OCI-LY7 (cell line): Measurements from ENCODE around the gene ACIN1. TPM values are rescaled to one million over a fixed set of nuclear protein-coding genes. Genes with fewer than 3 reads are reported as not detected.

ENCODE experiments used
- BruUV-seq: library from RNA; stranded (reverse); fragments of 400-500 nt; replicated peaks from 2 replicates; lab custom pipeline; 2021; lab: Mats Ljungman, UMichigan
- CTCF ChIA-PET: fragments of 300-600 bp; sonication (Branson Sonifier 250); formaldehyde crosslinking; loops from one replicate; lab custom pipeline; 2022; ENCODE audit warnings: antibody characterized with exemption; ENCODE audit not compliant: unreplicated experiment; lab: Charles Lee
- POLR2A ChIA-PET: fragments of 300-600 bp; sonication (Branson Sonifier 250); formaldehyde crosslinking; loops from one replicate; lab custom pipeline; 2022; ENCODE audit warnings: antibody characterized with exemption; lab: Charles Lee
- DNase-seq: peaks from one replicate; pipeline ENCODE4 v3.0.0-alpha.2; 2015; ENCODE audit warnings: low spot score
- H2AFZ ChIP-seq: fragments of 200-600 bp; sonication (generic), shearing (Covaris generic); 2 replicates; pipeline ENCODE4 v1.6.1; 2014; ENCODE audit warnings: mild to moderate bottlenecking, antibody characterized with exemption, low read length, moderate library complexity
- H3K27ac ChIP-seq: fragments of 200-600 bp; sonication (generic); 2 replicates; pipeline ENCODE4 v1.5.1; 2014; ENCODE audit warnings: mixed run types, low read depth, mild to moderate bottlenecking, moderate library complexity, low read length, inconsistent platforms; ENCODE audit not compliant: poor library complexity, severe bottlenecking
- H3K36me3 ChIP-seq: fragments of 200-600 bp; sonication (generic); 2 replicates; pipeline ENCODE4 v1.6.1; 2014; ENCODE audit warnings: mild to moderate bottlenecking, antibody characterized with exemption, low read length, moderate library complexity, mixed read lengths; ENCODE audit not compliant: insufficient read depth
- H3K4me1 ChIP-seq: fragments of 200-600 bp; sonication (generic); 2 replicates; pipeline ENCODE4 v1.5.1; 2014; ENCODE audit warnings: mild to moderate bottlenecking, low read length; ENCODE audit not compliant: insufficient read depth, poor library complexity, severe bottlenecking
- H3K4me2 ChIP-seq: fragments of 200-600 bp; sonication (generic); 2 replicates; pipeline ENCODE4 v1.6.1; 2014; ENCODE audit warnings: mild to moderate bottlenecking, low read length
- H3K4me3 ChIP-seq: fragments of 200-600 bp; sonication (generic); 2 replicates; pipeline ENCODE4 v1.5.1; 2014; ENCODE audit warnings: mild to moderate bottlenecking, low read depth, low read length; ENCODE audit not compliant: poor library complexity, severe bottlenecking
- H3K79me2 ChIP-seq: fragments of 200-600 bp; sonication (generic); 2 replicates; pipeline ENCODE4 v1.6.1; 2016; ENCODE audit warnings: low read depth, mild to moderate bottlenecking, low read length, moderate library complexity, mixed read lengths; ENCODE audit not compliant: insufficient read depth
- H3K9me2 ChIP-seq: fragments of 200-600 bp; sonication (generic); 2 replicates; pipeline ENCODE4 v1.6.1; 2016; ENCODE audit warnings: mild to moderate bottlenecking, low read length, mixed read lengths; ENCODE audit not compliant: insufficient read depth
- H3K9me3 ChIP-seq: fragments of 200-600 bp; sonication (generic); 2 replicates; pipeline ENCODE4 v1.6.1; 2014; ENCODE audit warnings: mild to moderate bottlenecking, mixed run types, low read length, mixed read lengths
- H4K20me1 ChIP-seq: fragments of 200-600 bp; sonication (generic); 2 replicates; pipeline ENCODE4 v1.6.1; 2014; ENCODE audit warnings: mild to moderate bottlenecking, antibody characterized with exemption, low read length, moderate library complexity, mixed read lengths; ENCODE audit not compliant: insufficient read depth
- EZH2phosphoT487 ChIP-seq: fragments of 200-600 bp; sonication (generic); IDR thresholded peaks from 2 replicates; pipeline ENCODE4 v1.6.1; 2018; ENCODE audit warnings: low read depth, borderline replicate concordance, mild to moderate bottlenecking, mixed run types, antibody characterized with exemption, low read length, moderate library complexity, mixed read lengths
- intact Hi-C: fragments of 100-400 bp; cut with micrococcal nuclease; formaldehyde crosslinking; loops from one replicate; pipeline ENCODE4 v1.10.0; 2022; ENCODE audit not compliant: unreplicated experiment
- total RNA-seq, 2 experiments: library from RNA; depleted of rRNA in 1 of 2; stranded (reverse); fragments of >200 nt in 1 of 2; shearing (Covaris generic) in 1 of 2; gene quantifications; 2 replicates each; pipeline ENCODE4 v1.2.3, GENCODE V29; 2014 to 2022
- TF ChIP-seq, protein P1 (sequence below): fragments of 200-600 bp; sonication (generic); conservative IDR thresholded peaks from 2 replicates; pipeline ENCODE4 v1.5.1; 2014; ENCODE audit warnings: mild to moderate bottlenecking, antibody characterized with exemption, low read length, moderate library complexity, mixed read lengths

The ACIN1 gene
- total RNA-seq, 2 experiments from 2014 or later, result 107 to 206 TPM

DNA sequence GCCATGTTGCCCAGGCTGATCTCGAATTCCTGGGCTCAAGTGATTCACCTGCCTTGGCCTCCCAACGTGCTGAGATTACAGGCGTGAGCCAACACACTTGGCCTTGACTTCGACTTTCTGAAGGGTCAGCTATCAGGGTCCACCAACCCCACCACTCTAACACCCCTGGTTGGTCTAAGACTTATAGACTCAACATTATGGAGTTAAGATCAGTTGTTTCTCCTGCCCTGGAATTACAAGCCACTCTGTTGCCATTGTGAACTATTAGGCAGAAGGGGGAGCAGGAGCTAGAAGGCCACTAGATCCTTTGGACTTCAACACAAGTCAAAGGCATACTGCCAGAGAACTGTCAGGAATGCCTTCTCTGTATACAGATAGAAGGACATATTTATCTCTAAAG, 54.8 kb downstream of the ACIN1 start:
- no peaks in the 10 kb centered on the region for H3K79me2 ChIP-seq
- H3K27ac ChIP-seq, result no peak overlapping the region
- CTCF ChIA-PET, result no interaction called here
- no peak overlapping the region for H3K4me3 ChIP-seq
- H3K9me2 ChIP-seq, result no peaks in the 10 kb centered on the region
- no peaks in the 10 kb centered on the region for H3K36me3 ChIP-seq
- H3K4me1 ChIP-seq, result peaks cover 8% of the 10 kb centered on the region
- DNase-seq, result no peak
- intact Hi-C loops, result no loop called here
- POLR2A ChIA-PET, result interaction anchor here (0.6 kb wide), 1 partner anchor 87 kb away, joined by 4 read pairs; no protein-coding TSS in a partner anchor
- no peak overlapping the region for H3K4me2 ChIP-seq
- H4K20me1 ChIP-seq, result no peaks in the 10 kb centered on the region
- BruUV-seq, result no TSS peak
- H2AFZ ChIP-seq, result no peak overlapping the region
- no peaks in the 10 kb centered on the region for H3K9me3 ChIP-seq
- no peak for TF ChIP-seq EZH2phosphoT487
- TF ChIP-seq, protein P1, sequence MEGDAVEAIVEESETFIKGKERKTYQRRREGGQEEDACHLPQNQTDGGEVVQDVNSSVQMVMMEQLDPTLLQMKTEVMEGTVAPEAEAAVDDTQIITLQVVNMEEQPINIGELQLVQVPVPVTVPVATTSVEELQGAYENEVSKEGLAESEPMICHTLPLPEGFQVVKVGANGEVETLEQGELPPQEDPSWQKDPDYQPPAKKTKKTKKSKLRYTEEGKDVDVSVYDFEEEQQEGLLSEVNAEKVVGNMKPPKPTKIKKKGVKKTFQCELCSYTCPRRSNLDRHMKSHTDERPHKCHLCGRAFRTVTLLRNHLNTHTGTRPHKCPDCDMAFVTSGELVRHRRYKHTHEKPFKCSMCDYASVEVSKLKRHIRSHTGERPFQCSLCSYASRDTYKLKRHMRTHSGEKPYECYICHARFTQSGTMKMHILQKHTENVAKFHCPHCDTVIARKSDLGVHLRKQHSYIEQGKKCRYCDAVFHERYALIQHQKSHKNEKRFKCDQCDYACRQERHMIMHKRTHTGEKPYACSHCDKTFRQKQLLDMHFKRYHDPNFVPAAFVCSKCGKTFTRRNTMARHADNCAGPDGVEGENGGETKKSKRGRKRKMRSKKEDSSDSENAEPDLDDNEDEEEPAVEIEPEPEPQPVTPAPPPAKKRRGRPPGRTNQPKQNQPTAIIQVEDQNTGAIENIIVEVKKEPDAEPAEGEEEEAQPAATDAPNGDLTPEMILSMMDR, result no peak

DNA sequence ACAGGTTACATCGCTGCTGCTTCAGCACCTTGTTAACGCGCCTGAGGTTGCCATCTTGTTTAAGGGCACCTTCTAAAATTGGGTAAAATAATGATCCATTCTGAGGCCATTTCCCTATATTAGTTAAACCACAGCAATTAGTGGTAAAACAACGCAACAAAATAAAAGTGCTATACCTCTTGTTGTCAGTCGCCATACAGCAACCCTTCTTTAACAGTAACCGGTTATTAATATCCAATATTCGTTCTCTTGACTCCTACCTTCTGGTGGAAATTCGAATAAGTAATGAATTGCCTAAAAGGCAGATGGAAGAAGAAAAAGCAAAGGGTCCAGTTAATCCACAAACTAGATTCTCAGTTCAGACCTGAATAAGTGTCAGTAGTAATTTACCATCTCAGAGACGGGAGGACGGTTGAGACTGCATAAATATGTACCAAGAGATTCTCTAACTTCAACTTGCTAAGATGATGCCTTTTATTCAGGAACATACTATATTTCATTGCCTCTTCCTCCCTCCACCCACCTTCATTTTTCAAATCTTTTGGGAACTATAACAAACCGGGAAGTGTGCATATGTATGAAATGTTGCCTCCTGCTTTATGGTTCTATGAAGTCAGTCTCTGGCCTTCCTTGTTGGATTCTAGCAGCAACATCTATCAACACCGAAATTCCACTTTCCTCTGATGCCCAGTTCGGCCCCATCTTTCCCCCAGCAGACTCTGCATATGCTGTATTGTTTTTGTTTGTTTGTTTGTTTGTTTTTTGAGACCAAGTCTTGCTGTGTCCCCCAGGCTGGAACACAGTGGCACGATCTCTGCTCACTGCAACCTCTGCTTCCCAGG, 59.4 kb downstream of the ACIN1 start:
- H3K79me2 ChIP-seq, result peaks cover 27% of the 10 kb centered on the region; the same call in 1 of the 2 replicates
- intact Hi-C loops, result loop anchor here (1.0 kb wide), 1 partner anchor 28 kb away; no protein-coding TSS in a partner anchor
- BruUV-seq, result no TSS peak
- CTCF ChIA-PET, result no interaction called here
- H4K20me1 ChIP-seq, result no peaks in the 10 kb centered on the region
- H3K4me1 ChIP-seq, result peaks cover 18% of the 10 kb centered on the region
- peak overlapping the region; percentile 72 for H3K27ac ChIP-seq
- peak overlapping the region; percentile 85 for H3K4me2 ChIP-seq
- H2AFZ ChIP-seq, result peak overlapping the region; percentile 99
- H3K36me3 ChIP-seq, result peaks cover 30% of the 10 kb centered on the region
- TF ChIP-seq, protein P1, result no peak
- TF ChIP-seq EZH2phosphoT487, result no peak
- H3K4me3 ChIP-seq, result peak overlapping the region; percentile 84
- no peak for DNase-seq
- POLR2A ChIA-PET, result interaction anchor here (0.7 kb wide), 1 partner anchor 88 kb away, joined by 3 read pairs; no protein-coding TSS in a partner anchor
- H3K9me3 ChIP-seq, result no peaks in the 10 kb centered on the region
- no peaks in the 10 kb centered on the region for H3K9me2 ChIP-seq
